ENCODE data around the gene ETS1.

- no peak for TF ChIP-seq CTCF (IDR thresholded peaks at IDR 0.05)
- no peak for TF ChIP-seq POLR2AphosphoS5 (IDR thresholded peaks at IDR 0.05)
Measured at GRCh38 chr11:128470081-128470480, 117.3 kb downstream of the ETS1 start.

Data from transverse colon (tissue), 4 donors.